Endothelial cell of umbilical vein (primary cell): Measurements from ENCODE around the gene MYCT1. TPM values are rescaled to one million over a fixed set of nuclear protein-coding genes. Genes with fewer than 3 reads are reported as not detected.
A peak's percentile ranks its signal among the peaks of the same experiment; 100 is the strongest.

ENCODE experiments used
- BruUV-seq: library from RNA; stranded (reverse); fragments of 400-500 nt; replicated peaks from 2 replicates; lab custom pipeline; 2021; lab: Mats Ljungman, UMichigan
- CTCF ChIA-PET: fragments of 300-600, 350-600 bp; sonication (Branson Sonifier 250); formaldehyde crosslinking; loops from one replicate; lab custom pipeline; 2021; ENCODE audit warnings: antibody characterized with exemption, inconsistent platforms; lab: Charles Lee
- POLR2A ChIA-PET: fragments of 300-600, 350-600 bp; sonication (Branson Sonifier 250); formaldehyde crosslinking; loops from one replicate; lab custom pipeline; 2021; ENCODE audit warnings: antibody characterized with exemption, inconsistent platforms; lab: Charles Lee
- DNase-seq: peaks from one replicate; pipeline ENCODE4 v3.0.0-alpha.2; 2011; ENCODE audit warnings: low read depth, low spot score
- FAIRE-seq: peaks from 2 replicates; lab custom pipeline; 2011; peaks lifted over from hg19 to GRCh38; lab: Jason Lieb, UNC
- H2AFZ ChIP-seq: 2 replicates; pipeline ENCODE4 v1.6.0; 2012; ENCODE audit warnings: low read depth, low read length, control low read depth, inconsistent platforms
- H3K27ac ChIP-seq: 2 replicates; pipeline ENCODE4 v1.5.1; 2011; ENCODE audit warnings: low read depth, mild to moderate bottlenecking, control low read depth, low read length, moderate library complexity; ENCODE audit not compliant: insufficient read depth
- H3K27me3 ChIP-seq, 2 experiments: 2 replicates each; pipeline versions ENCODE4 v1.6.0 to v1.6.1; 2011; ENCODE audit warnings: low read length in 2 of 2, mixed read lengths in 1 of 2; ENCODE audit not compliant: control insufficient read depth in 2 of 2, insufficient read depth in 2 of 2
- H3K36me3 ChIP-seq, 2 experiments: 2 replicates in 1 of 2; 3 replicates in 1 of 2; pipeline ENCODE4 v1.5.1; 2011; ENCODE audit warnings: low read length in 2 of 2, mild to moderate bottlenecking in 1 of 2, moderate library complexity in 1 of 2; ENCODE audit not compliant: control insufficient read depth in 2 of 2, insufficient read depth in 2 of 2; ENCODE audit errors: extremely low read depth in 1 of 2
- H3K4me1 ChIP-seq: 3 replicates; pipeline ENCODE4 v1.5.1; 2011; ENCODE audit warnings: mild to moderate bottlenecking, low read length; ENCODE audit not compliant: control insufficient read depth, insufficient read depth; ENCODE audit errors: extremely low read depth
- H3K4me2 ChIP-seq: 2 replicates; pipeline ENCODE4 v1.6.1; 2011; ENCODE audit warnings: low read length, control low read depth, mixed read lengths; ENCODE audit not compliant: insufficient read depth
- H3K4me3 ChIP-seq, 3 experiments: fragments of 200-600 bp in 1 of 3; sonication (generic), shearing (Covaris generic) in 1 of 3; replicated peaks in 1 of 3; 2 replicates each; pipeline ENCODE4 v1.5.1; 2011 to 2016; ENCODE audit warnings: control low read depth in 3 of 3, low read length in 3 of 3, mild to moderate bottlenecking in 2 of 3, inconsistent platforms in 1 of 3, low read depth in 1 of 3, moderate library complexity in 1 of 3; ENCODE audit not compliant: insufficient read depth in 1 of 3
- H3K79me2 ChIP-seq: 2 replicates; pipeline ENCODE4 v1.6.0; 2012; ENCODE audit warnings: low read length, inconsistent platforms; ENCODE audit not compliant: control insufficient read depth, insufficient read depth
- H3K9ac ChIP-seq: replicated peaks from 2 replicates; pipeline ENCODE3; 2011; ENCODE audit warnings: low read length, control low read depth; ENCODE audit not compliant: insufficient read depth; ENCODE audit errors: extremely low read depth
- H3K9me1 ChIP-seq: replicated peaks from 3 replicates; pipeline ENCODE4 v1.6.0; 2011; ENCODE audit warnings: mild to moderate bottlenecking, low read length; ENCODE audit not compliant: control insufficient read depth, insufficient read depth; ENCODE audit errors: extremely low read depth
- H3K9me3 ChIP-seq: replicated peaks from 2 replicates; pipeline ENCODE4 v1.5.1; 2012; ENCODE audit warnings: low read length, inconsistent platforms; ENCODE audit not compliant: control insufficient read depth, insufficient read depth
- H4K20me1 ChIP-seq: replicated peaks from 2 replicates; pipeline ENCODE3; 2011; ENCODE audit warnings: mild to moderate bottlenecking, low read length; ENCODE audit not compliant: control insufficient read depth, insufficient read depth; ENCODE audit errors: extremely low read depth
- CTCF ChIP-seq, 2 donors: IDR thresholded peaks; 1 replicate in 1 of 2; 2 replicates in 1 of 2; pipeline ENCODE4 v1.5.1; 2011; ENCODE audit warnings: low read length in 2 of 2, mild to moderate bottlenecking in 2 of 2, moderate library complexity in 2 of 2, control low read depth in 1 of 2, inconsistent platforms in 1 of 2, low read depth in 1 of 2; ENCODE audit not compliant: insufficient read depth in 1 of 2; ENCODE audit errors: extremely low read depth in 1 of 2
- EZH2 ChIP-seq: IDR thresholded peaks from 2 replicates; pipeline ENCODE4 v1.6.1; 2012; ENCODE audit warnings: borderline replicate concordance, low read depth, mild to moderate bottlenecking, moderate library complexity, low read length, inconsistent platforms; ENCODE audit not compliant: severe bottlenecking
- FOS ChIP-seq: IDR thresholded peaks from 2 replicates; pipeline ENCODE4 v1.6.1; 2011; ENCODE audit warnings: mild to moderate bottlenecking, low read length, moderate library complexity, borderline replicate concordance; ENCODE audit not compliant: insufficient read depth
- GATA2 ChIP-seq: IDR thresholded peaks from 2 replicates; pipeline ENCODE4 v1.7.0; 2011; ENCODE audit warnings: low read depth, mild to moderate bottlenecking, moderate library complexity, mixed read lengths, low read length; ENCODE audit not compliant: insufficient read length, insufficient read depth
- JUN ChIP-seq: IDR thresholded peaks from 2 replicates; pipeline ENCODE4 v1.6.1; 2011; ENCODE audit warnings: borderline replicate concordance, low read depth; ENCODE audit not compliant: insufficient read length, insufficient read depth
- MAX ChIP-seq: IDR thresholded peaks from 2 replicates; pipeline ENCODE4 v1.6.1; 2011; ENCODE audit not compliant: insufficient read depth, insufficient read length
- MYC ChIP-seq: IDR thresholded peaks from one replicate; pipeline ENCODE4 v1.6.1; 2011; ENCODE audit warnings: mild to moderate bottlenecking, low read depth, low read length
- POLR2A ChIP-seq: IDR thresholded peaks from 2 replicates; pipeline ENCODE4 v1.6.1; 2012; ENCODE audit warnings: low read depth, mild to moderate bottlenecking, control low read depth, low read length
- POLR2AphosphoS5 ChIP-seq: IDR thresholded peaks from 2 replicates; pipeline ENCODE4 v1.6.1; 2012; ENCODE audit warnings: low read depth, mild to moderate bottlenecking, control low read depth, low read length, moderate library complexity; ENCODE audit not compliant: insufficient read depth
- dilution Hi-C: fragments of 300-500 bp; cut with MboI; formaldehyde crosslinking; loops from one replicate; pipeline ENCODE4 v1.15.0; 2019; ENCODE audit warnings: low sequenced_read_pairs; ENCODE audit not compliant: extremely low pct_ligation_motif_present
- intact Hi-C: fragments of 100-400 bp; cut with micrococcal nuclease; formaldehyde crosslinking; loops from one replicate; pipeline ENCODE4 v1.10.0; 2022
- polyA plus RNA-seq, 4 experiments: library from polyadenylated mRNA; depleted of rRNA in 3 of 4; stranded (reverse) in 3 of 4; unstranded in 1 of 4; fragments of >200 nt; gene quantifications; 2 replicates each; pipeline versions ENCODE4 v1.2.1 to v1.2.3, GENCODE V29; 2011 to 2012; ENCODE audit warnings: missing spikeins in 1 of 4
- total RNA-seq: library from RNA; stranded (reverse); gene quantifications from 2 replicates; pipeline ENCODE4 v1.2.3, GENCODE V29; 2021

MYCT1 gene
- total and polyA plus RNA-seq, 2 donors (not counting 3 experiments of a cell fraction or from before 2014, with no cell fraction given): 110 to 119 TPM

- H3K36me3 ChIP-seq: no peaks in the 10 kb centered on the region
- no peaks in the 10 kb centered on the region for H3K9me1 ChIP-seq
- H3K9ac ChIP-seq: no peak overlapping the region
- ChIA-PET POLR2A (no interaction called here), CTCF (interaction anchor here (0.7 to 1.4 kb wide), 5 partner anchors 12 to 179 kb away, joined by 3 to 4 read pairs (median 3); no protein-coding TSS in a partner anchor)
- DNase-seq (peak; percentile 46), FAIRE-seq (peak; percentile 66)
- H2AFZ ChIP-seq: peak overlapping the region; percentile 34
- H3K79me2 ChIP-seq: no peaks in the 10 kb centered on the region
- no TSS peak for BruUV-seq
- no peak overlapping the region for H3K4me3 ChIP-seq
- no peak overlapping the region for H3K27ac ChIP-seq
- intact Hi-C loops (no loop called here), dilution Hi-C loops (no loop called here)
- H3K4me1 ChIP-seq: peaks cover 3% of the 10 kb centered on the region
- TF ChIP-seq GATA2 (peak; percentile 74), MYC (no peak), POLR2AphosphoS5 (peak; percentile 24), POLR2A (no peak), JUN (peak; percentile 58), EZH2 (no peak), CTCF (IDR thresholded peaks at IDR 0.05; ENCODE audit: extremely low read depth in 1 of 2, insufficient read depth in 1 of 2, low read depth in 1 of 2, low read length in 2 of 2) (no peak), FOS (peak; percentile 36), MAX (no peak)
- H3K9me3 ChIP-seq: no peaks in the 10 kb centered on the region
- no peaks in the 10 kb centered on the region for H4K20me1 ChIP-seq
- H3K27me3 ChIP-seq: no peaks in the 10 kb centered on the region
- H3K4me2 ChIP-seq: no peak overlapping the region
These were observed 71.5 kb downstream of the MYCT1 start for GRCh38 chr6:152769159-152769558.
